A549 (cell line): ENCODE measurements around the gene TIMM10. TPM values are rescaled to one million over a fixed set of nuclear protein-coding genes. Genes with fewer than 3 reads are reported as not detected.
A peak's percentile ranks its signal among the peaks of the same experiment; 100 is the strongest.

Experiments
- ATAC-seq, 2 experiments: fragments of 200-7000 bp in 1 of 2; fragments of >200 bp in 1 of 2; cut with Nextera tagmentation in 1 of 2; cut with Tn5 transposase in 1 of 2; 3 replicates each; pipeline versions ENCODE4 v1.8.0 to v1.9.1; 2018 to 2020; ENCODE audit warnings: mild to moderate bottlenecking in 1 of 2, moderate library complexity in 1 of 2
- CTCF ChIA-PET: fragments of 300-600 bp; sonication (Branson Sonifier 250); formaldehyde crosslinking; extraction: SDS; loops from one replicate; lab custom pipeline; 2021; ENCODE audit warnings: antibody characterized with exemption, inconsistent platforms; lab: Yijun Ruan, JAX
- POLR2A ChIA-PET: fragments of 350-600 bp; formaldehyde crosslinking; extraction: SDS; loops from one replicate; lab custom pipeline; 2021; ENCODE audit warnings: antibody characterized with exemption, inconsistent platforms; lab: Yijun Ruan, JAX
- DNase-seq, 2 experiments: peaks; one replicate each; pipeline versions ENCODE4 v3.0.0 to v3.0.0-alpha.2; 2011 to 2016; ENCODE audit warnings: low read depth in 1 of 2, low spot score in 1 of 2
- FAIRE-seq: peaks from 2 replicates; lab custom pipeline; 2011; peaks lifted over from hg19 to GRCh38; lab: Jason Lieb, UNC
- H3K27ac ChIP-seq, 2 experiments: fragments of >200 bp; sonication (Bioruptor Twin); formaldehyde crosslinking; 3 replicates each; pipeline ENCODE4 v1.5.1; 2016 to 2017
- H3K4me1 ChIP-seq: fragments of >200 bp; sonication (Bioruptor Twin); formaldehyde crosslinking; 3 replicates; pipeline ENCODE4 v1.6.1; 2016
- H3K4me2 ChIP-seq: fragments of >200 bp; sonication (Bioruptor Twin); formaldehyde crosslinking; 3 replicates; pipeline ENCODE4 v1.6.1; 2016
- H3K4me3 ChIP-seq: fragments of >200 bp; sonication (Bioruptor Twin); formaldehyde crosslinking; 3 replicates; pipeline ENCODE4 v1.5.1; 2016
- H3K9me3 ChIP-seq: fragments of >200 bp; sonication (Bioruptor Twin); formaldehyde crosslinking; 3 replicates; pipeline ENCODE4 v1.6.1; 2016
- BHLHE40 ChIP-seq: IDR thresholded peaks from 2 replicates; pipeline ENCODE4 v1.6.1; 2012; ENCODE audit warnings: low read depth, low read length, inconsistent platforms
- CBX2 ChIP-seq: fragments of 200-600 bp; sonication (generic); IDR thresholded peaks from 2 replicates; pipeline ENCODE4 v1.6.1; 2016; ENCODE audit warnings: low read depth, mild to moderate bottlenecking, borderline replicate concordance
- CHD2 ChIP-seq: fragments of 150-350 bp; IDR thresholded peaks from 2 replicates; pipeline ENCODE4 v1.6.1; 2014; ENCODE audit warnings: low read length; ENCODE audit not compliant: partially characterized antibody
- EHMT2 ChIP-seq: fragments of 200-600 bp; sonication (generic); IDR thresholded peaks from 2 replicates; pipeline ENCODE4 v1.6.1; 2016; ENCODE audit warnings: antibody characterized with exemption, low read depth, mild to moderate bottlenecking, moderate library complexity
- EP300 ChIP-seq, 2 experiments: fragments of >200 bp; sonication (Bioruptor Twin); formaldehyde crosslinking; IDR thresholded peaks; 2 replicates in 1 of 2; 3 replicates in 1 of 2; pipeline ENCODE4 v1.6.1; 2016 to 2017
- FOSL2 ChIP-seq, 2 experiments: fragments of 450-650 bp in 1 of 2; fragments of >200 bp in 1 of 2; sonication (Bioruptor Twin) in 1 of 2; formaldehyde crosslinking; IDR thresholded peaks; 2 replicates each; pipeline versions ENCODE4 v1.5.0 to v1.6.1; 2016 to 2020; ENCODE audit warnings: mild to moderate bottlenecking in 1 of 2, moderate library complexity in 1 of 2
- HOXB13 ChIP-seq: fragments of 250-450 bp; sonication (Bioruptor Pico); IDR thresholded peaks from 2 replicates; pipeline ENCODE4 v1.5.0; 2020; ENCODE audit warnings: low read depth, mild to moderate bottlenecking, moderate library complexity
- HOXB5 ChIP-seq: fragments of 250-450 bp; sonication (Bioruptor Pico); IDR thresholded peaks from 2 replicates; pipeline ENCODE4 v1.5.0; 2020; ENCODE audit warnings: mild to moderate bottlenecking, moderate library complexity
- JUN ChIP-seq, 2 experiments: fragments of >200 bp; sonication (Bioruptor Twin); formaldehyde crosslinking; IDR thresholded peaks; 2 replicates in 1 of 2; 3 replicates in 1 of 2; pipeline ENCODE4 v1.6.1; 2016 to 2017
- JUNB ChIP-seq: fragments of >200 bp; sonication (Bioruptor Twin); formaldehyde crosslinking; IDR thresholded peaks from 2 replicates; pipeline ENCODE4 v1.6.1; 2016
- KDM5A ChIP-seq: fragments of 200-600 bp; sonication (generic); IDR thresholded peaks from 2 replicates; pipeline ENCODE4 v1.6.1; 2016; ENCODE audit warnings: antibody characterized with exemption, mild to moderate bottlenecking
- MAFK ChIP-seq: fragments of 450-650 bp; IDR thresholded peaks from 2 replicates; pipeline ENCODE4 v1.6.1; 2014; ENCODE audit not compliant: partially characterized antibody
- NFE2L2 ChIP-seq: fragments of 150-350 bp; conservative IDR thresholded peaks from 2 replicates; pipeline ENCODE4 v1.6.1; 2014; ENCODE audit warnings: low read length
- PHF8 ChIP-seq: fragments of 200-600 bp; sonication (generic); IDR thresholded peaks from 2 replicates; pipeline ENCODE4 v1.6.1; 2016; ENCODE audit warnings: low read depth, mild to moderate bottlenecking, antibody characterized with exemption, moderate library complexity, borderline replicate concordance
- POLR2A ChIP-seq: IDR thresholded peaks from 2 replicates; pipeline ENCODE4 v1.6.1; 2012; ENCODE audit warnings: mild to moderate bottlenecking, low read length
- POLR2AphosphoS2 ChIP-seq: conservative IDR thresholded peaks from 2 replicates; pipeline ENCODE4 v1.6.1; 2012; ENCODE audit warnings: low read length, improper control_type of control experiment, inconsistent platforms
- REST ChIP-seq: fragments of 200-600 bp; sonication (generic); IDR thresholded peaks from 2 replicates; pipeline ENCODE4 v1.6.1; 2016; ENCODE audit warnings: antibody characterized with exemption, mild to moderate bottlenecking, moderate library complexity
- SREBF2 ChIP-seq: fragments of 450-650 bp; IDR thresholded peaks from 2 replicates; pipeline ENCODE4 v1.6.1; 2014; ENCODE audit warnings: mild to moderate bottlenecking, moderate library complexity
- TP53 ChIP-seq: fragments of 250-450 bp; sonication (Bioruptor Pico); IDR thresholded peaks from 2 replicates; pipeline ENCODE4 v1.5.0; 2021; ENCODE audit warnings: mild to moderate bottlenecking, moderate library complexity
- ZNF302 ChIP-seq: fragments of 250-450 bp; sonication (Bioruptor Pico); IDR thresholded peaks from 2 replicates; pipeline ENCODE4 v1.9.0; 2021; ENCODE audit warnings: inconsistent platforms, mild to moderate bottlenecking, moderate library complexity
- WGBS: methylation state at CpG from one replicate; pipeline ENCODE4 v1.1.6; 2017; ENCODE audit errors: missing lambda C conversion rate; 5-methylcytosine and 5-hydroxymethylcytosine counted together
- polyA plus RNA-seq, 4 experiments: library from polyadenylated mRNA; depleted of rRNA in 3 of 4; stranded (reverse); fragments of >200 nt; fragmentation: RNase III in 1 of 4; extraction: RNeasy Plus Mini Kit Qiagen cat#74134 plus additional on column Dnase treatment in 1 of 4; gene quantifications; 2 replicates in 3 of 4; 3 replicates in 1 of 4; pipeline ENCODE4 v1.2.3, GENCODE V29; 2011 to 2017
- TF ChIP-seq, protein P1 (sequence below): IDR thresholded peaks from 2 replicates; pipeline ENCODE4 v1.6.1; 2012
- TF ChIP-seq, protein P2 (sequence below): fragments of >200 bp; sonication (Bioruptor Twin); formaldehyde crosslinking; IDR thresholded peaks from 3 replicates; pipeline ENCODE4 v1.6.1; 2016
- TF ChIP-seq, protein P3 (sequence below): fragments of 450-650 bp; IDR thresholded peaks from 2 replicates; pipeline ENCODE4 v1.6.1; 2014; ENCODE audit warnings: antibody characterized with exemption
- TF ChIP-seq, protein P4 (sequence below): IDR thresholded peaks from 2 replicates; pipeline ENCODE4 v1.6.1; 2012; ENCODE audit warnings: low read depth, borderline replicate concordance

The TIMM10 gene
- polyA plus RNA-seq, 2 of the 4 experiments (the other 2 are of a cell fraction): 179 to 248 TPM

DNA sequence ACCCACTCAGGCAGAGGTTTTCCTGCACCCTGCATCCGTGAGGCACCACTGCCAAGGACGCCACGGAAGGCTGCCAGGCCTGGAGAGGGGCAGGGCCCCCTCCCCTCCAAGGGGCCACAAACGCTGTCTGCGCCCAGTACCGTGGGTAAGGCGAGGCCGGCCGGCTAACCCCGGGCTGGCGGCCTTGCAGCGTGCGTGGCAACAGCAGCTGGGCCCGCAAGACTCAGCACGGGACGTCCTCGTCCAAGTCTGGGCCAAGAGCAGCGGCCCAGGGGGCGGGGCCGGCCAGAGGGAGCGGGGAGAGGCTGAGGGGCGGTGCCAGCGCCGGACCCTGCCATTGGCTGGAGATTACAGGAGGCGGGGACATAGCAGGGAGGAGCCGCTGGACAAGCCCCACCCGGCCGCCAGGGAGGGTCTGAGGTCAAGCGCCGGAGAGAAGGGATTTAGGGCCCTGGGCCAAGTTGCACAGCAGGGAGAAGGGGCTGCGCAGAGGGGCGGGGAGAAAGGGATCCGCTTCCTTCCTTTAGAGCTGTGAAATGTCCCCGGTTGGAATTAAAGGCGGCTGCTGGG lies 31.1 kb downstream of the TIMM10 start:
- DNase-seq: peak; percentile 83 to 98
- POLR2A ChIA-PET: no interaction called here
- no peak for TF ChIP-seq EHMT2
- no peak for TF ChIP-seq PHF8
- no peak for TF ChIP-seq JUN (IDR thresholded peaks at IDR 0.05)
- no peak for TF ChIP-seq NFE2L2
- TF ChIP-seq REST: no peak
- no peak for TF ChIP-seq JUNB
- no peak for TF ChIP-seq EP300 (IDR thresholded peaks at IDR 0.05)
- TF ChIP-seq, protein P1, sequence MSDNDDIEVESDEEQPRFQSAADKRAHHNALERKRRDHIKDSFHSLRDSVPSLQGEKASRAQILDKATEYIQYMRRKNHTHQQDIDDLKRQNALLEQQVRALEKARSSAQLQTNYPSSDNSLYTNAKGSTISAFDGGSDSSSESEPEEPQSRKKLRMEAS: 0 out of 2 replicates have a peak, but pooled peaks have one; percentile 25
- TF ChIP-seq, protein P2, sequence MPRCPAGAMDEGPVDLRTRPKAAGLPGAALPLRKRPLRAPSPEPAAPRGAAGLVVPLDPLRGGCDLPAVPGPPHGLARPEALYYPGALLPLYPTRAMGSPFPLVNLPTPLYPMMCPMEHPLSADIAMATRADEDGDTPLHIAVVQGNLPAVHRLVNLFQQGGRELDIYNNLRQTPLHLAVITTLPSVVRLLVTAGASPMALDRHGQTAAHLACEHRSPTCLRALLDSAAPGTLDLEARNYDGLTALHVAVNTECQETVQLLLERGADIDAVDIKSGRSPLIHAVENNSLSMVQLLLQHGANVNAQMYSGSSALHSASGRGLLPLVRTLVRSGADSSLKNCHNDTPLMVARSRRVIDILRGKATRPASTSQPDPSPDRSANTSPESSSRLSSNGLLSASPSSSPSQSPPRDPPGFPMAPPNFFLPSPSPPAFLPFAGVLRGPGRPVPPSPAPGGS: no peak
- no peak for TF ChIP-seq HOXB13 (CRISPR knock-in tag)
- no peak for TF ChIP-seq ZNF302
- TF ChIP-seq CHD2: no peak
- TF ChIP-seq BHLHE40: 0 out of 2 replicates have a peak, but pooled peaks have one; percentile 17
- TF ChIP-seq TP53 (CRISPR knock-in tag): no peak
- TF ChIP-seq HOXB5 (CRISPR knock-in tag): no peak
- no peak for TF ChIP-seq CBX2
- peak; percentile 38; the same call in 1 of the 2 replicates for TF ChIP-seq POLR2A
- TF ChIP-seq MAFK: no peak
- TF ChIP-seq FOSL2 (IDR thresholded peaks at IDR 0.05): no peak
- no peak for TF ChIP-seq FOSL2 (CRISPR knock-in tag; IDR thresholded peaks at IDR 0.05)
- TF ChIP-seq, protein P3, sequence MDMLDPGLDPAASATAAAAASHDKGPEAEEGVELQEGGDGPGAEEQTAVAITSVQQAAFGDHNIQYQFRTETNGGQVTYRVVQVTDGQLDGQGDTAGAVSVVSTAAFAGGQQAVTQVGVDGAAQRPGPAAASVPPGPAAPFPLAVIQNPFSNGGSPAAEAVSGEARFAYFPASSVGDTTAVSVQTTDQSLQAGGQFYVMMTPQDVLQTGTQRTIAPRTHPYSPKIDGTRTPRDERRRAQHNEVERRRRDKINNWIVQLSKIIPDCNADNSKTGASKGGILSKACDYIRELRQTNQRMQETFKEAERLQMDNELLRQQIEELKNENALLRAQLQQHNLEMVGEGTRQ: no peak
- no peak for TF ChIP-seq POLR2AphosphoS2
- TF ChIP-seq SREBF2: no peak
- TF ChIP-seq, protein P4, sequence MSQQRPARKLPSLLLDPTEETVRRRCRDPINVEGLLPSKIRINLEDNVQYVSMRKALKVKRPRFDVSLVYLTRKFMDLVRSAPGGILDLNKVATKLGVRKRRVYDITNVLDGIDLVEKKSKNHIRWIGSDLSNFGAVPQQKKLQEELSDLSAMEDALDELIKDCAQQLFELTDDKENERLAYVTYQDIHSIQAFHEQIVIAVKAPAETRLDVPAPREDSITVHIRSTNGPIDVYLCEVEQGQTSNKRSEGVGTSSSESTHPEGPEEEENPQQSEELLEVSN: peak; percentile 8; the same call in 1 of the 2 replicates
- no peak for TF ChIP-seq KDM5A
- TF ChIP-seq, all 56 proteins: peak for 4
- peak overlapping the region; percentile 23; the same call in 2 of the 3 replicates for H3K4me3 ChIP-seq
- FAIRE-seq: no peak
- ATAC-seq: peak; percentile 98 to 100
- no peaks in the 10 kb centered on the region for H3K9me3 ChIP-seq
- 10% methylated on average over 17 of the region's 35 CpGs for WGBS
- peaks cover 11% of the 10 kb centered on the region; the same call in 2 of the 3 replicates for H3K4me1 ChIP-seq
- H3K27ac ChIP-seq: peak overlapping the region; percentile 62 to 84; a peak in 5 of 6 replicates
- H3K4me2 ChIP-seq: peak overlapping the region; percentile 80
- CTCF ChIA-PET: interaction anchor here (0.6 to 22.5 kb wide), 6 partner anchors 9 to 161 kb away, joined by 3 to 299 read pairs (median 4); partner anchors contain the start of genes P2RX3, TIMM10 and UBE2L6
